ENCODE results near the gene TP63.

Gene TP63

GRCh38 chr3:189684317-189684716, 53.1 kb downstream of the TP63 start:
- H3K79me1 ChIP-seq (replicated peaks; ENCODE audit: low read length, poor library complexity, severe bottlenecking) = no peaks in the 10 kb centered on the region
- no peak overlapping the region for H3K14ac ChIP-seq (ENCODE audit: low read length in 2 of 2)
- no peak overlapping the region for H3K9ac ChIP-seq (ENCODE audit: low read length)
- no peak overlapping the region for H3K4ac ChIP-seq (ENCODE audit: low read depth in 1 of 2, low read length in 2 of 2)
- H3K27me3 ChIP-seq (ENCODE audit: control insufficient read depth in 1 of 2, insufficient read depth in 1 of 2, low read length in 2 of 2) = no peaks in the 10 kb centered on the region
- no peaks in the 10 kb centered on the region for H3K36me3 ChIP-seq (ENCODE audit: control insufficient read depth in 1 of 2, insufficient read depth in 2 of 2, low read depth in 1 of 2, low read length in 2 of 2)
- DNase-seq = no peak
- no peak overlapping the region for H2BK5ac ChIP-seq (ENCODE audit: low read depth, low read length, poor library complexity, severe bottlenecking)
- no peak overlapping the region for H4K91ac ChIP-seq (ENCODE audit: low read length)
- no peak overlapping the region for H3K23ac ChIP-seq (ENCODE audit: low read length in 2 of 2)
- H2BK12ac ChIP-seq (ENCODE audit: low read length in 2 of 2) = no peak overlapping the region
- no peak overlapping the region for H3K4me3 ChIP-seq (ENCODE audit: insufficient read depth in 1 of 2, low read depth in 1 of 2, low read length in 2 of 2)
- H3K18ac ChIP-seq (ENCODE audit: low read depth in 1 of 2, low read length in 2 of 2) = no peak overlapping the region
- no peak overlapping the region for H4K8ac ChIP-seq (ENCODE audit: low read length)
- H3K9me3 ChIP-seq (ENCODE audit: control insufficient read depth, low read length) = no peaks in the 10 kb centered on the region
- H2BK15ac ChIP-seq (ENCODE audit: low read depth, poor library complexity, severe bottlenecking) = no peak overlapping the region
- H3K27ac ChIP-seq (ENCODE audit: low read length, poor library complexity, severe bottlenecking) = no peak overlapping the region
- H2BK120ac ChIP-seq (ENCODE audit: low read depth, low read length) = no peak overlapping the region
- no peak overlapping the region for H3K4me2 ChIP-seq (ENCODE audit: low read length, poor library complexity, severe bottlenecking)
- H3K4me1 ChIP-seq (ENCODE audit: control insufficient read depth, insufficient read depth, low read depth, low read length) = no peaks in the 10 kb centered on the region
- no peak overlapping the region for H2AK5ac ChIP-seq (ENCODE audit: low read length, severe bottlenecking)
- 95% methylated on average over 2 of the region's 2 CpGs for WGBS
- no peak overlapping the region for H2AFZ ChIP-seq (ENCODE audit: low read depth, low read length)

DNA sequence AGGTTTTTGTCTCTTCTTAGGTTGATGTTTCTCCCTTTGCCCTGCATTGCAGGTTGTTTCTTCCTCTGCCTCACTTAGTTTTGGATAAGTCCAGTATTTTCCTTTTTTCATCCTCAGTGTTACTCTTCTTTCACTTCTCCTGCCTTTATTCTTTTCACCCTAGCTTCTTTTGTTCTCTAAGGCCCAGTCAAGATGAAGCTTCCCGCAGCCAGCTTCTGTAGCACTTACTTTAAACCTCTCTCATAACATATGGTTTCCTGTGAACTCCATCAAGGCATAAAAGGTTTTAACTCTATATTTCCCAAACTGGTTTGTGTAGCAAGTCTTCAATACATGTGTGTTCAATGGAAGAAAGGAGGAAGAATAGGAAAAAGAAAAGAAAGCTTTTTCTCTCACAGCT, 54.1 kb downstream of the TP63 start:
- no peak overlapping the region for H3K4me2 ChIP-seq (ENCODE audit: low read length, poor library complexity, severe bottlenecking)
- H3K79me1 ChIP-seq (replicated peaks; ENCODE audit: low read length, poor library complexity, severe bottlenecking) = no peaks in the 10 kb centered on the region
- H3K4me1 ChIP-seq (ENCODE audit: control insufficient read depth, insufficient read depth, low read depth, low read length) = no peaks in the 10 kb centered on the region
- H3K9me3 ChIP-seq (ENCODE audit: control insufficient read depth, low read length) = no peaks in the 10 kb centered on the region
- no peak overlapping the region for H4K91ac ChIP-seq (ENCODE audit: low read length)
- H4K8ac ChIP-seq (ENCODE audit: low read length) = no peak overlapping the region
- no peak overlapping the region for H3K14ac ChIP-seq (ENCODE audit: low read length in 2 of 2)
- no peak overlapping the region for H2BK120ac ChIP-seq (ENCODE audit: low read depth, low read length)
- H2BK12ac ChIP-seq (ENCODE audit: low read length in 2 of 2) = no peak overlapping the region
- H3K4me3 ChIP-seq (ENCODE audit: insufficient read depth in 1 of 2, low read depth in 1 of 2, low read length in 2 of 2) = no peak overlapping the region
- H2BK5ac ChIP-seq (ENCODE audit: low read depth, low read length, poor library complexity, severe bottlenecking) = peak overlapping the region; percentile 57
- H3K27ac ChIP-seq (ENCODE audit: low read length, poor library complexity, severe bottlenecking) = no peak overlapping the region
- H3K23ac ChIP-seq (ENCODE audit: low read length in 2 of 2) = no peak overlapping the region
- peak overlapping the region; percentile 77 for H2AK5ac ChIP-seq (ENCODE audit: low read length, severe bottlenecking)
- no peak overlapping the region for H3K4ac ChIP-seq (ENCODE audit: low read depth in 1 of 2, low read length in 2 of 2)
- H3K18ac ChIP-seq (ENCODE audit: low read depth in 1 of 2, low read length in 2 of 2) = peak overlapping the region in 1 of 2 experiments; percentile 77
- H3K27me3 ChIP-seq (ENCODE audit: control insufficient read depth in 1 of 2, insufficient read depth in 1 of 2, low read length in 2 of 2) = no peaks in the 10 kb centered on the region
- no peak for DNase-seq
- 17% methylated on average over 1 of the region's 1 CpG for WGBS
- no peak overlapping the region for H2BK15ac ChIP-seq (ENCODE audit: low read depth, poor library complexity, severe bottlenecking)
- H3K36me3 ChIP-seq (ENCODE audit: control insufficient read depth in 1 of 2, insufficient read depth in 2 of 2, low read depth in 1 of 2, low read length in 2 of 2) = no peaks in the 10 kb centered on the region
- no peak overlapping the region for H3K9ac ChIP-seq (ENCODE audit: low read length)
- no peak overlapping the region for H2AFZ ChIP-seq (ENCODE audit: low read depth, low read length)

GRCh38 chr3:189685860-189686259, 54.7 kb downstream of the TP63 start:
- H3K4ac ChIP-seq (ENCODE audit: low read depth in 1 of 2, low read length in 2 of 2) = no peak overlapping the region
- no peak overlapping the region for H2BK12ac ChIP-seq (ENCODE audit: low read length in 2 of 2)
- DNase-seq = peak; percentile 66
- no peaks in the 10 kb centered on the region for H3K27me3 ChIP-seq (ENCODE audit: control insufficient read depth in 1 of 2, insufficient read depth in 1 of 2, low read length in 2 of 2)
- H3K4me3 ChIP-seq (ENCODE audit: insufficient read depth in 1 of 2, low read depth in 1 of 2, low read length in 2 of 2) = no peak overlapping the region
- no peaks in the 10 kb centered on the region for H3K79me1 ChIP-seq (replicated peaks; ENCODE audit: low read length, poor library complexity, severe bottlenecking)
- WGBS = 20% methylated on average over 2 of the region's 2 CpGs
- peak overlapping the region; percentile 30 for H3K27ac ChIP-seq (ENCODE audit: low read length, poor library complexity, severe bottlenecking)
- H3K14ac ChIP-seq (ENCODE audit: low read length in 2 of 2) = no peak overlapping the region
- no peaks in the 10 kb centered on the region for H3K36me3 ChIP-seq (ENCODE audit: control insufficient read depth in 1 of 2, insufficient read depth in 2 of 2, low read depth in 1 of 2, low read length in 2 of 2)
- H3K4me2 ChIP-seq (ENCODE audit: low read length, poor library complexity, severe bottlenecking) = no peak overlapping the region
- peak overlapping the region; percentile 39 for H3K9ac ChIP-seq (ENCODE audit: low read length)
- no peaks in the 10 kb centered on the region for H3K4me1 ChIP-seq (ENCODE audit: control insufficient read depth, insufficient read depth, low read depth, low read length)
- H3K9me3 ChIP-seq (ENCODE audit: control insufficient read depth, low read length) = no peaks in the 10 kb centered on the region
- no peak overlapping the region for H4K8ac ChIP-seq (ENCODE audit: low read length)
- no peak overlapping the region for H4K91ac ChIP-seq (ENCODE audit: low read length)
- no peak overlapping the region for H2BK15ac ChIP-seq (ENCODE audit: low read depth, poor library complexity, severe bottlenecking)
- no peak overlapping the region for H3K23ac ChIP-seq (ENCODE audit: low read length in 2 of 2)
- no peak overlapping the region for H2AK5ac ChIP-seq (ENCODE audit: low read length, severe bottlenecking)
- H2BK5ac ChIP-seq (ENCODE audit: low read depth, low read length, poor library complexity, severe bottlenecking) = no peak overlapping the region
- no peak overlapping the region for H2AFZ ChIP-seq (ENCODE audit: low read depth, low read length)
- H2BK120ac ChIP-seq (ENCODE audit: low read depth, low read length) = no peak overlapping the region
- no peak overlapping the region for H3K18ac ChIP-seq (ENCODE audit: low read depth in 1 of 2, low read length in 2 of 2)

DNA sequence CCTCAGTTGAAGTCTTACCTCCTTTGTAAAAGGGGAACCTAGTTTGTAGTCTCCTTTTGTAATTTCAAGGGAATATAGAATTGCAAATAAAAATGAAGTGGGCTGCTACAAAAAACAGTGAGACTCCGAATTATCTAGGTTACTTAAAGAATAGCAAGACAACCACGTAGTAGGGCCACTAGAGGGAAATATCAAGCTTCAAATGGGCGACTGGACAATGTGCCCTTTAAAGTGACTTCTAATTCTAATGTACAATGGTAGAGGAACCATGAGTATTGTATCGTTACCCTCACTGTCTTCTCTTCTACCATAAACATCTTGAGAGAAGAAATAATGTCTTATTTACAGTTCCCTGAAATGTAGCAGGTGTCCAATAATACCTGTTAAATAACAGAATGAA, 56.3 kb downstream of the TP63 start:
- no peak overlapping the region for H2BK5ac ChIP-seq (ENCODE audit: low read depth, low read length, poor library complexity, severe bottlenecking)
- no peak overlapping the region for H4K91ac ChIP-seq (ENCODE audit: low read length)
- no peaks in the 10 kb centered on the region for H3K9me3 ChIP-seq (ENCODE audit: control insufficient read depth, low read length)
- no peaks in the 10 kb centered on the region for H3K4me1 ChIP-seq (ENCODE audit: control insufficient read depth, insufficient read depth, low read depth, low read length)
- H2BK120ac ChIP-seq (ENCODE audit: low read depth, low read length) = no peak overlapping the region
- H3K4ac ChIP-seq (ENCODE audit: low read depth in 1 of 2, low read length in 2 of 2) = no peak overlapping the region
- 87% methylated on average over 2 of the region's 4 CpGs for WGBS
- no peak overlapping the region for H3K18ac ChIP-seq (ENCODE audit: low read depth in 1 of 2, low read length in 2 of 2)
- H2BK15ac ChIP-seq (ENCODE audit: low read depth, poor library complexity, severe bottlenecking) = no peak overlapping the region
- no peak overlapping the region for H3K9ac ChIP-seq (ENCODE audit: low read length)
- no peak overlapping the region for H2BK12ac ChIP-seq (ENCODE audit: low read length in 2 of 2)
- H2AFZ ChIP-seq (ENCODE audit: low read depth, low read length) = no peak overlapping the region
- H3K4me2 ChIP-seq (ENCODE audit: low read length, poor library complexity, severe bottlenecking) = no peak overlapping the region
- no peak overlapping the region for H3K27ac ChIP-seq (ENCODE audit: low read length, poor library complexity, severe bottlenecking)
- H3K14ac ChIP-seq (ENCODE audit: low read length in 2 of 2) = no peak overlapping the region
- H3K36me3 ChIP-seq (ENCODE audit: control insufficient read depth in 1 of 2, insufficient read depth in 2 of 2, low read depth in 1 of 2, low read length in 2 of 2) = no peaks in the 10 kb centered on the region
- H3K27me3 ChIP-seq (ENCODE audit: control insufficient read depth in 1 of 2, insufficient read depth in 1 of 2, low read length in 2 of 2) = no peaks in the 10 kb centered on the region
- no peak overlapping the region for H4K8ac ChIP-seq (ENCODE audit: low read length)
- H3K79me1 ChIP-seq (replicated peaks; ENCODE audit: low read length, poor library complexity, severe bottlenecking) = no peaks in the 10 kb centered on the region
- H3K4me3 ChIP-seq (ENCODE audit: insufficient read depth in 1 of 2, low read depth in 1 of 2, low read length in 2 of 2) = no peak overlapping the region
- H3K23ac ChIP-seq (ENCODE audit: low read length in 2 of 2) = no peak overlapping the region
- no peak for DNase-seq
- no peak overlapping the region for H2AK5ac ChIP-seq (ENCODE audit: low read length, severe bottlenecking)
